HCT116 (cell line): ENCODE results near the gene KRTAP20-2. TPM values are rescaled to one million over a fixed set of nuclear protein-coding genes. Genes with fewer than 3 reads are reported as not detected.

Source experiments
- ATAC-seq: fragments of 200-7000 bp; cut with Tn5 transposase; 2 replicates; pipeline ENCODE4 v1.9.1; 2020; ENCODE audit warnings: mild to moderate bottlenecking, moderate library complexity
- BruUV-seq: library from RNA; stranded (reverse); fragments of 400-500 nt; replicated peaks from 2 replicates; lab custom pipeline; 2021; lab: Mats Ljungman, UMichigan
- CTCF ChIA-PET: fragments of 300-600 bp; sonication (Branson Sonifier 250); formaldehyde crosslinking; loops from one replicate; lab custom pipeline; 2021; ENCODE audit warnings: antibody characterized with exemption; lab: Charles Lee
- POLR2A ChIA-PET: fragments of 300-600, 350-600 bp; sonication (Branson Sonifier 250); formaldehyde crosslinking; loops from one replicate; lab custom pipeline; 2021; ENCODE audit warnings: antibody characterized with exemption; lab: Charles Lee
- RAD21 ChIA-PET, 2 experiments: fragments of 300-600 bp; sonication (Branson Sonifier 250); formaldehyde crosslinking; loops; one replicate each; lab custom pipeline; 2023; ENCODE audit warnings: low total read pairs in 2 of 2; ENCODE audit not compliant: uncharacterized antibody in 2 of 2, unreplicated experiment in 2 of 2, low non-redundant PET in 1 of 2; lab: Charles Lee
- DNase-seq: peaks from one replicate; pipeline ENCODE4 v3.0.0-alpha.2; 2010; ENCODE audit warnings: low read depth, low spot score
- H2AFZ ChIP-seq: fragments of 200-600 bp; shearing (Covaris generic), sonication (generic); 2 replicates; pipeline ENCODE4 v1.6.1; 2017; ENCODE audit warnings: low read depth, mixed run types, mixed read lengths, antibody characterized with exemption, low read length; ENCODE audit not compliant: poor library complexity, severe bottlenecking
- H3K27ac ChIP-seq: 2 replicates; pipeline ENCODE4 v1.5.1; 2012; ENCODE audit warnings: low read depth, low read length
- H3K27me3 ChIP-seq: fragments of 200-600 bp; sonication (generic); 2 replicates; pipeline ENCODE4 v1.6.1; 2016; ENCODE audit warnings: mixed run types, low read length, mixed read lengths; ENCODE audit not compliant: insufficient read depth
- H3K36me3 ChIP-seq, 2 experiments: fragments of 200-500 bp in 1 of 2; fragments of 200-600 bp in 1 of 2; sonication (Bioruptor generic) in 1 of 2; sonication (generic) in 1 of 2; 2 replicates each; pipeline versions ENCODE4 v1.5.1 to v1.6.1; 2014 to 2016; ENCODE audit warnings: low read length in 2 of 2, inconsistent platforms in 1 of 2, mixed read lengths in 1 of 2, mixed run types in 1 of 2; ENCODE audit not compliant: insufficient read depth in 2 of 2, control insufficient read depth in 1 of 2
- H3K4me1 ChIP-seq, 2 experiments: fragments of 200-600 bp in 1 of 2; sonication (generic) in 1 of 2; 2 replicates each; pipeline versions ENCODE4 v1.5.1 to v1.6.1; 2012 to 2017; ENCODE audit warnings: low read length in 2 of 2, inconsistent platforms in 1 of 2, mild to moderate bottlenecking in 1 of 2, mixed read lengths in 1 of 2, mixed run types in 1 of 2, moderate library complexity in 1 of 2; ENCODE audit not compliant: insufficient read depth in 2 of 2, control insufficient read depth in 1 of 2
- H3K4me2 ChIP-seq: fragments of 200-600 bp; sonication (generic); 2 replicates; pipeline ENCODE4 v1.6.1; 2017; ENCODE audit warnings: mixed run types, low read length, mixed read lengths
- H3K4me3 ChIP-seq, 2 experiments: fragments of 200-600 bp in 1 of 2; sonication (generic) in 1 of 2; replicated peaks in 1 of 2; 2 replicates each; pipeline ENCODE4 v1.5.1; 2011 to 2016; ENCODE audit warnings: low read length in 2 of 2, control low read depth in 1 of 2, low read depth in 1 of 2, mild to moderate bottlenecking in 1 of 2, mixed read lengths in 1 of 2, mixed run types in 1 of 2
- H3K79me2 ChIP-seq: fragments of 200-600 bp; sonication (generic); 2 replicates; pipeline ENCODE4 v1.6.1; 2017; ENCODE audit warnings: mild to moderate bottlenecking, mixed run types, low read length, moderate library complexity, mixed read lengths; ENCODE audit not compliant: insufficient read depth
- H3K9ac ChIP-seq: fragments of 200-600 bp; sonication (generic); 2 replicates; pipeline ENCODE4 v1.6.1; 2016; ENCODE audit warnings: low read length, mixed read lengths
- H3K9me2 ChIP-seq: fragments of 200-600 bp; sonication (generic), shearing (Covaris generic); 2 replicates; pipeline ENCODE4 v1.6.1; 2017; ENCODE audit warnings: mixed run types, mild to moderate bottlenecking, moderate library complexity; ENCODE audit not compliant: insufficient read depth
- H3K9me3 ChIP-seq, 2 experiments: fragments of 200-500 bp in 1 of 2; fragments of 200-600 bp in 1 of 2; sonication (Bioruptor generic) in 1 of 2; sonication (generic) in 1 of 2; 2 replicates each; pipeline ENCODE4 v1.6.1; 2014 to 2017; ENCODE audit warnings: low read length in 2 of 2, mixed read lengths in 2 of 2, inconsistent platforms in 1 of 2, low read depth in 1 of 2, mild to moderate bottlenecking in 1 of 2, mixed run types in 1 of 2, moderate library complexity in 1 of 2; ENCODE audit not compliant: control insufficient read depth in 1 of 2, insufficient read depth in 1 of 2
- H4K20me1 ChIP-seq: fragments of 200-600 bp; sonication (generic), shearing (Covaris generic); 2 replicates; pipeline ENCODE4 v1.6.1; 2017; ENCODE audit warnings: mixed run types, mild to moderate bottlenecking, moderate library complexity; ENCODE audit not compliant: insufficient read depth
- CEBPB ChIP-seq: IDR thresholded peaks from 2 replicates; pipeline ENCODE4 v1.6.1; 2012; ENCODE audit warnings: low read depth
- EZH2 ChIP-seq: fragments of 200-600 bp; sonication (generic); IDR thresholded peaks from 2 replicates; pipeline ENCODE4 v1.6.1; 2017; ENCODE audit warnings: antibody characterized with exemption, mixed run types
- FOSL1 ChIP-seq: IDR thresholded peaks from 2 replicates; pipeline ENCODE4 v1.6.1; 2012; ENCODE audit warnings: low read depth
- intact Hi-C: fragments of 100-400 bp; cut with micrococcal nuclease; formaldehyde crosslinking; loops from 2 replicates; pipeline ENCODE4 v1.10.0; 2022
- total RNA-seq: library from RNA; stranded (reverse); gene quantifications from one replicate; pipeline ENCODE4 v1.2.1, GENCODE V29; 2021; ENCODE audit not compliant: unreplicated experiment
- TF ChIP-seq, protein P1 (sequence below), 3 experiments: fragments of 200-600 bp in 1 of 3; sonication (generic) in 1 of 3; IDR thresholded peaks in 2 of 3; conservative IDR thresholded peaks in 1 of 3; 2 replicates each; pipeline ENCODE4 v1.5.1; 2012 to 2017; ENCODE audit warnings: low read depth in 2 of 3, low read length in 2 of 3, antibody characterized with exemption in 1 of 3, borderline replicate concordance in 1 of 3, control low read depth in 1 of 3, mild to moderate bottlenecking in 1 of 3, mixed read lengths in 1 of 3, mixed run types in 1 of 3, moderate library complexity in 1 of 3; ENCODE audit not compliant: insufficient read depth in 1 of 3
- TF ChIP-seq, protein P2 (sequence below): IDR thresholded peaks from 2 replicates; pipeline ENCODE4 v1.6.1; 2012
- TF ChIP-seq, protein P3 (sequence below): IDR thresholded peaks from 2 replicates; pipeline ENCODE4 v1.6.1; 2011; ENCODE audit warnings: mild to moderate bottlenecking, low read length, moderate library complexity; ENCODE audit not compliant: insufficient replicate concordance; ENCODE audit errors: extremely low read depth

Gene KRTAP20-2
- total RNA-seq, 1 experiment from 2014 or later, result not detected

DNA sequence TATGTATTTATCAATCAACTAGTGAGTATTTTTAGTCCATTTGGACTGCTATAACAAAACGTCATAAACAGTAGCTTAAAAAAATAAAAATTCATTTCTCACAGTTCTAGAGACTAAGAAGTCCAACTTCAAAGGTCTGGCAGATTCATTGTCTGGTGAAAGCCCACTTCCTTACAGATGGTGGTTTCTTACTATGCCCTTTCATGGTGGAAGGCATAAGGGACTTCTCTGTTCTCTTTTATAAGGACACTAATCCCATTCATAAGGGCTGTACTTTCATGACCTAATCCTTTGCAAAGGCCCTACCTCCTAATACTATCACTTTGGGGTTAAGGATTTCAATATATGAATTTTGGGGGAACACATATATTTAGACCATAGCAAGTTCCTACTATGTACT, 45.6 kb downstream of the KRTAP20-2 start:
- POLR2A ChIA-PET, result no interaction called here
- RAD21 ChIA-PET, result no interaction called here
- H3K9me3 ChIP-seq, result peaks cover 0 to 12% of the 10 kb centered on the region in 2 experiments; a peak in 2 of 4 replicates

More for the DNA sequence above, 45.6 kb downstream of the KRTAP20-2 start:
- Histone ChIP-seq H3K4me1 (no peaks in the 10 kb centered on the region), H3K9me2 (no peaks in the 10 kb centered on the region), H3K36me3 (no peaks in the 10 kb centered on the region), H3K27me3 (no peaks in the 10 kb centered on the region), H3K27ac (no peak overlapping the region), H3K79me2 (no peaks in the 10 kb centered on the region), H3K4me2 (no peak overlapping the region), H2AFZ (no peak overlapping the region), H3K4me3 (no peak overlapping the region), H3K9ac (no peak overlapping the region), H4K20me1 (no peaks in the 10 kb centered on the region)
- intact Hi-C loops, result no loop called here
- CTCF ChIA-PET, result no interaction called here
- ATAC-seq (no peak), DNase-seq (no peak)
- TF ChIP-seq, protein P1, sequence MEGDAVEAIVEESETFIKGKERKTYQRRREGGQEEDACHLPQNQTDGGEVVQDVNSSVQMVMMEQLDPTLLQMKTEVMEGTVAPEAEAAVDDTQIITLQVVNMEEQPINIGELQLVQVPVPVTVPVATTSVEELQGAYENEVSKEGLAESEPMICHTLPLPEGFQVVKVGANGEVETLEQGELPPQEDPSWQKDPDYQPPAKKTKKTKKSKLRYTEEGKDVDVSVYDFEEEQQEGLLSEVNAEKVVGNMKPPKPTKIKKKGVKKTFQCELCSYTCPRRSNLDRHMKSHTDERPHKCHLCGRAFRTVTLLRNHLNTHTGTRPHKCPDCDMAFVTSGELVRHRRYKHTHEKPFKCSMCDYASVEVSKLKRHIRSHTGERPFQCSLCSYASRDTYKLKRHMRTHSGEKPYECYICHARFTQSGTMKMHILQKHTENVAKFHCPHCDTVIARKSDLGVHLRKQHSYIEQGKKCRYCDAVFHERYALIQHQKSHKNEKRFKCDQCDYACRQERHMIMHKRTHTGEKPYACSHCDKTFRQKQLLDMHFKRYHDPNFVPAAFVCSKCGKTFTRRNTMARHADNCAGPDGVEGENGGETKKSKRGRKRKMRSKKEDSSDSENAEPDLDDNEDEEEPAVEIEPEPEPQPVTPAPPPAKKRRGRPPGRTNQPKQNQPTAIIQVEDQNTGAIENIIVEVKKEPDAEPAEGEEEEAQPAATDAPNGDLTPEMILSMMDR (IDR thresholded peaks at IDR 0.05 in 2 of 3, conservative IDR thresholded peaks at IDR 0.05 in 1 of 3; ENCODE audit: borderline replicate concordance in 1 of 3, insufficient read depth in 1 of 3, low read depth in 2 of 3, low read length in 2 of 3), result no peak
- TF ChIP-seq CEBPB, result no peak
- TF ChIP-seq, protein P2, sequence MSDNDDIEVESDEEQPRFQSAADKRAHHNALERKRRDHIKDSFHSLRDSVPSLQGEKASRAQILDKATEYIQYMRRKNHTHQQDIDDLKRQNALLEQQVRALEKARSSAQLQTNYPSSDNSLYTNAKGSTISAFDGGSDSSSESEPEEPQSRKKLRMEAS, result no peak
- TF ChIP-seq, protein P3, sequence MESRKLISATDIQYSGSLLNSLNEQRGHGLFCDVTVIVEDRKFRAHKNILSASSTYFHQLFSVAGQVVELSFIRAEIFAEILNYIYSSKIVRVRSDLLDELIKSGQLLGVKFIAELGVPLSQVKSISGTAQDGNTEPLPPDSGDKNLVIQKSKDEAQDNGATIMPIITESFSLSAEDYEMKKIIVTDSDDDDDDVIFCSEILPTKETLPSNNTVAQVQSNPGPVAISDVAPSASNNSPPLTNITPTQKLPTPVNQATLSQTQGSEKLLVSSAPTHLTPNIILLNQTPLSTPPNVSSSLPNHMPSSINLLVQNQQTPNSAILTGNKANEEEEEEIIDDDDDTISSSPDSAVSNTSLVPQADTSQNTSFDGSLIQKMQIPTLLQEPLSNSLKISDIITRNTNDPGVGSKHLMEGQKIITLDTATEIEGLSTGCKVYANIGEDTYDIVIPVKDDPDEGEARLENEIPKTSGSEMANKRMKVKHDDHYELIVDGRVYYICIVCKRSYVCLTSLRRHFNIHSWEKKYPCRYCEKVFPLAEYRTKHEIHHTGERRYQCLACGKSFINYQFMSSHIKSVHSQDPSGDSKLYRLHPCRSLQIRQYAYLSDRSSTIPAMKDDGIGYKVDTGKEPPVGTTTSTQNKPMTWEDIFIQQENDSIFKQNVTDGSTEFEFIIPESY, result no peak
- no peak for TF ChIP-seq FOSL1
- no peak for TF ChIP-seq EZH2
- no TSS peak for BruUV-seq
